ENCODE data around the gene CCDC68.

DNA sequence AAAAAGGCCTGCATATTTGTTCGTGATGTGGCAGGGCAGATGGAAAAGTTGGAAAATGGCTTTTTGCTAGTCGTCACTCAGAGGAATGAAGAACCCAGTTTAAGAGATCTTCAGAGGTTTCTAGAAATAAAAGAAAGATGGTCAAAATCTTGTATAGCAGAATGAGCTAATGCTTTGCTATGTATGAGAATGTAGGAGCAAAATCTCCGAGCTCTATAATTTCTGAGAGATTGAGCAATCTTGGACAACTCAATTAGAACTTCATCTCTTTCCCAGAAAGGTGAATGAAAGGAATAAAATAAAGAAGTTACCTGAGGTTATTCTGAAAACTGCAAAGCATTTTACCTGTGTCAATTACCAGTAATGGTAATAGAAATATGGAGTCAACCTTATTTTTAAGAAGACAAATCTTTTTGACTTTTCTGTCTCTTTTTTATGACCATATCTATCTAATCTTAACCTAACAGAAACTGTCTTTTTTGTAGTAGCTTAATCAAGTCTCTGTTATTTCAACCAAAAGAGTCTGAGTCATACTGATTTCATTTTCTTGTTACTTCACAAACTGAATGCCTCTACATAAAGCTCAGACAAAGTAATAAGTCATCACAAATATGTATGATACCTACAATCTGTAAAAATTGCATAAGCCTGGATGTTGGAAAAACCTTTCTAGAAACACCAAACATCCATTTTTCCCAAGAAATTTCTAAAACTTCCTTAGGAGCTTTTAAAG lies 32.5 kb downstream of the CCDC68 start:
- TF ChIP-seq CTCF (IDR thresholded peaks at IDR 0.05) = no peak
- no peak for TF ChIP-seq POLR2AphosphoS5 (IDR thresholded peaks at IDR 0.05)
- no peak for TF ChIP-seq POLR2A (IDR thresholded peaks at IDR 0.05; ENCODE audit: low read depth)
